Neural cell (in vitro differentiated cells): ENCODE data around the gene GRIN1. TPM values are rescaled to one million over a fixed set of nuclear protein-coding genes. Genes with fewer than 3 reads are reported as not detected.
"Not testable (repeated sequence)": the region's sequence is repeated elsewhere in the genome, so short reads cannot be mapped to it uniquely, and the experiment has no call there.

ENCODE experiments used
- H2AFZ ChIP-seq: fragments of 200-600, 300-800 bp; sonication (generic), shearing (Covaris generic); 2 replicates; pipeline ENCODE4 v1.6.0; 2014; ENCODE audit warnings: low read depth, mild to moderate bottlenecking, antibody characterized with exemption, low read length, moderate library complexity
- H3F3A ChIP-seq: fragments of 200-600 bp; shearing (Covaris generic); 2 replicates; pipeline ENCODE4 v1.6.1; 2016; ENCODE audit warnings: mild to moderate bottlenecking, moderate library complexity, mixed read lengths, antibody characterized with exemption, low read length; ENCODE audit not compliant: insufficient read depth, poor library complexity, severe bottlenecking
- H3K27ac ChIP-seq: fragments of 200-600, 300-800 bp; sonication (generic), shearing (Covaris generic); 2 replicates; pipeline ENCODE4 v1.5.1; 2014; ENCODE audit warnings: mild to moderate bottlenecking, low read length, moderate library complexity
- H3K27me3 ChIP-seq: fragments of 300-800, 200-600 bp; sonication (generic), shearing (Covaris generic); 2 replicates; pipeline ENCODE4 v1.6.0; 2014; ENCODE audit warnings: mild to moderate bottlenecking, low read depth, low read length, moderate library complexity; ENCODE audit not compliant: insufficient read depth
- H3K36me3 ChIP-seq: fragments of 300-800, 200-600 bp; sonication (generic), shearing (Covaris generic); 2 replicates; pipeline ENCODE4 v1.5.1; 2014; ENCODE audit warnings: mild to moderate bottlenecking, antibody characterized with exemption, low read length, moderate library complexity; ENCODE audit not compliant: insufficient read depth
- H3K4me2 ChIP-seq: fragments of 300-800, 200-600 bp; sonication (generic), shearing (Covaris generic); 2 replicates; pipeline ENCODE4 v1.6.0; 2014; ENCODE audit warnings: mild to moderate bottlenecking, low read length
- H3K4me3 ChIP-seq: fragments of 300-800, 200-600 bp; sonication (generic), shearing (Covaris generic); 2 replicates; pipeline ENCODE4 v1.5.1; 2014; ENCODE audit warnings: mild to moderate bottlenecking, low read length, moderate library complexity
- H3K79me2 ChIP-seq: fragments of 200-600 bp; shearing (Covaris generic); replicated peaks from 2 replicates; pipeline ENCODE4 v1.6.0; 2014; ENCODE audit warnings: mild to moderate bottlenecking, low read length, moderate library complexity; ENCODE audit not compliant: insufficient read depth
- H3K9ac ChIP-seq: fragments of 300-800, 200-600 bp; sonication (generic), shearing (Covaris generic); 2 replicates; pipeline ENCODE4 v1.6.1; 2016; ENCODE audit warnings: mild to moderate bottlenecking, low read length, mixed read lengths
- H3K9me2 ChIP-seq: fragments of 200-600 bp; shearing (Covaris generic); 2 replicates; pipeline ENCODE4 v1.6.1; 2016; ENCODE audit warnings: mild to moderate bottlenecking, low read length, mixed read lengths; ENCODE audit not compliant: insufficient read depth
- H3K9me3 ChIP-seq: fragments of 200-600, 300-800 bp; sonication (generic), shearing (Covaris generic); 2 replicates; pipeline ENCODE4 v1.6.1; 2016; ENCODE audit warnings: mild to moderate bottlenecking, mixed run types, low read length, moderate library complexity, mixed read lengths
- H4K20me1 ChIP-seq: fragments of 200-600 bp; shearing (Covaris generic); 2 replicates; pipeline ENCODE4 v1.6.1; 2016; ENCODE audit warnings: mild to moderate bottlenecking, mixed run types; ENCODE audit not compliant: insufficient read depth
- CTCF ChIP-seq: fragments of 450-650 bp; IDR thresholded peaks from 2 replicates; pipeline ENCODE4 v1.5.1; 2014; ENCODE audit warnings: antibody characterized with exemption, mild to moderate bottlenecking, moderate library complexity; ENCODE audit not compliant: poor library complexity, severe bottlenecking
- EP300 ChIP-seq: fragments of 450-650 bp; conservative IDR thresholded peaks from 2 replicates; pipeline ENCODE4 v1.6.1; 2014; ENCODE audit warnings: antibody characterized with exemption, mild to moderate bottlenecking, moderate library complexity; ENCODE audit not compliant: poor library complexity, severe bottlenecking
- EZH2 ChIP-seq: fragments of 200-600, 300-800 bp; shearing (Covaris generic), sonication (generic); IDR thresholded peaks from 2 replicates; pipeline ENCODE4 v1.6.1; 2014; ENCODE audit warnings: antibody characterized with exemption, low read length, borderline replicate concordance, mild to moderate bottlenecking; ENCODE audit not compliant: insufficient read depth, poor library complexity, severe bottlenecking
- MXI1 ChIP-seq: fragments of 450-650 bp; conservative IDR thresholded peaks from 2 replicates; pipeline ENCODE4 v1.6.1; 2014; ENCODE audit warnings: antibody characterized with exemption, mild to moderate bottlenecking; ENCODE audit not compliant: poor library complexity, severe bottlenecking
- POLR2AphosphoS5 ChIP-seq: IDR thresholded peaks from 2 replicates; pipeline ENCODE4 v1.6.1; 2012
- RAD21 ChIP-seq: fragments of 450-650 bp; conservative IDR thresholded peaks from 2 replicates; pipeline ENCODE4 v1.6.1; 2014; ENCODE audit warnings: antibody characterized with exemption, mild to moderate bottlenecking, moderate library complexity
- REST ChIP-seq: IDR thresholded peaks from 2 replicates; pipeline ENCODE4 v1.6.1; 2012; ENCODE audit warnings: borderline replicate concordance
- SMC3 ChIP-seq: fragments of 450-650 bp; conservative IDR thresholded peaks from 2 replicates; pipeline ENCODE4 v1.6.1; 2014; ENCODE audit warnings: antibody characterized with exemption, mild to moderate bottlenecking, moderate library complexity; ENCODE audit not compliant: poor library complexity
- TAF1 ChIP-seq: IDR thresholded peaks from 2 replicates; pipeline ENCODE4 v1.6.1; 2012; ENCODE audit warnings: low read depth
- polyA plus RNA-seq: library from polyadenylated mRNA; depleted of rRNA; stranded (reverse); fragments of >200 nt; gene quantifications from 2 replicates; pipeline ENCODE4 v1.2.3, GENCODE V29; 2014

Gene GRIN1
- polyA plus RNA-seq, 1 donor from 2014 or later = 0.58 TPM

- Histone ChIP-seq H3K9me2 (no peaks in the 10 kb centered on the region), H3K4me2 (no peak overlapping the region), H3K79me2 (peaks cover 10% of the 10 kb centered on the region), H3F3A (no peaks in the 10 kb centered on the region), H3K36me3 (no peaks in the 10 kb centered on the region), H3K27ac (no peak overlapping the region), H3K27me3 (no peaks in the 10 kb centered on the region), H3K9me3 (no peaks in the 10 kb centered on the region), H3K9ac (no peak overlapping the region), H3K4me3 (no peak overlapping the region), H2AFZ (no peak overlapping the region), H4K20me1 (no peaks in the 10 kb centered on the region)
- TF ChIP-seq SMC3 (no peak), MXI1 (no peak)
Measured at GRCh38 chr9:137123468-137123837, 15.5 kb upstream of the GRIN1 start.

GRCh38 chr9:137123952-137124462 is 14.9 kb upstream of the GRIN1 start:
- not testable (repeated sequence) for H3K9me2 ChIP-seq, H3K27me3 ChIP-seq, H3K9ac ChIP-seq, H2AFZ ChIP-seq, H3K27ac ChIP-seq, H3K4me2 ChIP-seq, H4K20me1 ChIP-seq, H3K9me3 ChIP-seq, H3K36me3 ChIP-seq, H3F3A ChIP-seq, H3K4me3 ChIP-seq
- H3K79me2 ChIP-seq = peaks cover 16% of the 10 kb centered on the region

- no peak overlapping the region for H3K4me3 ChIP-seq
- no peaks in the 10 kb centered on the region for H3F3A ChIP-seq
- no peaks in the 10 kb centered on the region for H3K9me3 ChIP-seq
- TF ChIP-seq RAD21 (no peak), EP300 (no peak), REST (no peak), EZH2 (no peak), MXI1 (no peak), CTCF (no peak), POLR2AphosphoS5 (no peak), TAF1 (no peak), SMC3 (no peak)
- H4K20me1 ChIP-seq = no peaks in the 10 kb centered on the region
- no peak overlapping the region for H3K9ac ChIP-seq
- H3K9me2 ChIP-seq = no peaks in the 10 kb centered on the region
- peaks cover 19% of the 10 kb centered on the region for H3K79me2 ChIP-seq
- no peak overlapping the region for H3K4me2 ChIP-seq
- no peak overlapping the region for H2AFZ ChIP-seq
- no peaks in the 10 kb centered on the region for H3K27me3 ChIP-seq
- H3K36me3 ChIP-seq = no peaks in the 10 kb centered on the region
- H3K27ac ChIP-seq = no peak overlapping the region
Measured at GRCh38 chr9:137126786-137127185, 12.2 kb upstream of the GRIN1 start.
